Tibial nerve (tissue), 4 donors: Measurements from ENCODE around the gene ATP11C. TPM values are rescaled to one million over a fixed set of nuclear protein-coding genes. Genes with fewer than 3 reads are reported as not detected.

ENCODE experiments used
- DNase-seq, 2 donors: peaks; one replicate each; pipeline ENCODE4 v3.0.0-alpha.2; 2019; ENCODE audit warnings: low spot score in 2 of 2
- H3K27ac ChIP-seq, 4 donors: fragments of 200-600 bp; sonication (generic) in 3 of 4; one replicate each; pipeline ENCODE4 v1.5.1; 2017 to 2019; ENCODE audit warnings: mild to moderate bottlenecking in 1 of 4
- H3K27me3 ChIP-seq, 2 donors: fragments of 200-600 bp; sonication (generic) in 1 of 2; one replicate each; pipeline versions ENCODE4 v1.5.1 to v1.6.0; 2017 to 2019
- H3K36me3 ChIP-seq, 3 donors: fragments of 200-600 bp; sonication (generic); one replicate each; pipeline ENCODE4 v1.5.1; 2018 to 2019
- H3K4me1 ChIP-seq, 4 donors: fragments of 200-600 bp; sonication (generic) in 3 of 4; one replicate each; pipeline ENCODE4 v1.5.1; 2017 to 2019
- H3K4me3 ChIP-seq, 4 donors: fragments of 200-600 bp; sonication (generic) in 3 of 4; one replicate each; pipeline ENCODE4 v1.5.1; 2017 to 2019; ENCODE audit warnings: mild to moderate bottlenecking in 1 of 4, moderate library complexity in 1 of 4
- H3K9me3 ChIP-seq, 4 donors: fragments of 200-600 bp; sonication (generic) in 3 of 4; one replicate each; pipeline ENCODE4 v1.5.1; 2017 to 2019
- CTCF ChIP-seq, 5 experiments: fragments of 200-600 bp in 3 of 5; fragments of 450-650 bp in 2 of 5; sonication (generic) in 3 of 5; IDR thresholded peaks; one replicate each; pipeline ENCODE4 v1.5.1; 2016 to 2019; ENCODE audit warnings: antibody characterized with exemption in 5 of 5, mild to moderate bottlenecking in 3 of 5, moderate library complexity in 2 of 5
- EP300 ChIP-seq, 2 donors: sonication (generic); formaldehyde crosslinking; IDR thresholded peaks; one replicate each; pipeline ENCODE4 v1.6.1; 2017; ENCODE audit warnings: antibody characterized with exemption in 2 of 2, mild to moderate bottlenecking in 1 of 2
- POLR2A ChIP-seq, 2 donors: fragments of 450-650 bp; IDR thresholded peaks; one replicate each; pipeline ENCODE4 v1.6.1; 2017; ENCODE audit warnings: antibody characterized with exemption in 2 of 2, mild to moderate bottlenecking in 2 of 2, moderate library complexity in 2 of 2
- WGBS, 2 donors: methylation state at CpG; one replicate each; pipeline ENCODE4 v1.1.5; 2018; 5-methylcytosine and 5-hydroxymethylcytosine counted together
- total RNA-seq, 4 donors: library from RNA; depleted of rRNA; stranded (reverse); fragments of >200 nt; gene quantifications; one replicate each; pipeline ENCODE4 v1.1.0, GENCODE V29; 2016

Gene ATP11C
- total RNA-seq, 4 donors from 2014 or later, result 24.1 to 37.8 (median 32.9) TPM

- TF ChIP-seq CTCF (IDR thresholded peaks at IDR 0.05) (no peak), POLR2A (IDR thresholded peaks at IDR 0.05) (no peak), EP300 (IDR thresholded peaks at IDR 0.05) (no peak)
- DNase-seq, result no peak
- Histone ChIP-seq H3K4me3 (no peak overlapping the region), H3K36me3 (peaks cover 0 to 13% (median 0%) of the 10 kb centered on the region in 3 donors), H3K27me3 (no peaks in the 10 kb centered on the region), H3K27ac (no peak overlapping the region), H3K4me1 (no peaks in the 10 kb centered on the region), H3K9me3 (peaks cover 0 to 24% (median 4%) of the 10 kb centered on the region in 4 donors)
- 63 to 82% methylated on average over 3 of the region's 3 CpGs for WGBS, 2 donors
Observed at GRCh38 chrX:139751053-139751452, 181.8 kb downstream of the ATP11C start.

GRCh38 chrX:139750390-139750789 is 182.5 kb downstream of the ATP11C start:
- TF ChIP-seq CTCF (IDR thresholded peaks at IDR 0.05), result no peak
- TF ChIP-seq EP300 (IDR thresholded peaks at IDR 0.05), result no peak
- no peak for TF ChIP-seq POLR2A (IDR thresholded peaks at IDR 0.05)
- H3K9me3 ChIP-seq, result peaks cover 0 to 21% (median 4%) of the 10 kb centered on the region in 4 donors
- DNase-seq, result no peak
- no peak overlapping the region for H3K4me3 ChIP-seq
- H3K4me1 ChIP-seq, result no peaks in the 10 kb centered on the region
- no peaks in the 10 kb centered on the region for H3K27me3 ChIP-seq
- peaks cover 0 to 6% (median 0%) of the 10 kb centered on the region in 3 donors for H3K36me3 ChIP-seq
- H3K27ac ChIP-seq, result no peak overlapping the region

GRCh38 chrX:139739138-139739537 is 193.7 kb downstream of the ATP11C start:
- TF ChIP-seq CTCF (IDR thresholded peaks at IDR 0.05), result no peak
- no peak for TF ChIP-seq POLR2A (IDR thresholded peaks at IDR 0.05)
- TF ChIP-seq EP300 (IDR thresholded peaks at IDR 0.05), result no peak
- Histone ChIP-seq H3K27ac (no peak overlapping the region), H3K4me1 (no peaks in the 10 kb centered on the region), H3K27me3 (no peaks in the 10 kb centered on the region), H3K36me3 (no peaks in the 10 kb centered on the region), H3K9me3 (no peaks in the 10 kb centered on the region), H3K4me3 (no peak overlapping the region)
- WGBS, 2 donors, result 67 to 72% methylated on average over 2 of the region's 2 CpGs
- no peak for DNase-seq

- Histone ChIP-seq H3K27me3 (no peaks in the 10 kb centered on the region), H3K4me1 (no peaks in the 10 kb centered on the region), H3K4me3 (no peak overlapping the region), H3K27ac (no peak overlapping the region), H3K9me3 (no peaks in the 10 kb centered on the region), H3K36me3 (no peaks in the 10 kb centered on the region)
- DNase-seq, result no peak
- TF ChIP-seq EP300 (IDR thresholded peaks at IDR 0.05) (no peak), POLR2A (IDR thresholded peaks at IDR 0.05) (no peak), CTCF (IDR thresholded peaks at IDR 0.05) (no peak)
Observed at GRCh38 chrX:139738581-139738980, 194.3 kb downstream of the ATP11C start.

- Histone ChIP-seq H3K36me3 (no peaks in the 10 kb centered on the region), H3K27ac (no peak overlapping the region), H3K27me3 (no peaks in the 10 kb centered on the region), H3K4me3 (no peak overlapping the region), H3K9me3 (no peaks in the 10 kb centered on the region), H3K4me1 (no peaks in the 10 kb centered on the region)
- 75 to 82% methylated on average over 1 of the region's 1 CpG for WGBS, 2 donors
- no peak for TF ChIP-seq POLR2A (IDR thresholded peaks at IDR 0.05)
- TF ChIP-seq EP300 (IDR thresholded peaks at IDR 0.05), result no peak
- no peak for TF ChIP-seq CTCF (IDR thresholded peaks at IDR 0.05)
- no peak for DNase-seq
Observed at GRCh38 chrX:139736151-139736550, 196.7 kb downstream of the ATP11C start.
